Measurements from ENCODE around the gene NOX4. TPM values are rescaled to one million over a fixed set of nuclear protein-coding genes. Genes with fewer than 3 reads are reported as not detected.

Gene NOX4
- total RNA-seq, 1 experiment from 2014 or later, result 1.5 TPM

DNA sequence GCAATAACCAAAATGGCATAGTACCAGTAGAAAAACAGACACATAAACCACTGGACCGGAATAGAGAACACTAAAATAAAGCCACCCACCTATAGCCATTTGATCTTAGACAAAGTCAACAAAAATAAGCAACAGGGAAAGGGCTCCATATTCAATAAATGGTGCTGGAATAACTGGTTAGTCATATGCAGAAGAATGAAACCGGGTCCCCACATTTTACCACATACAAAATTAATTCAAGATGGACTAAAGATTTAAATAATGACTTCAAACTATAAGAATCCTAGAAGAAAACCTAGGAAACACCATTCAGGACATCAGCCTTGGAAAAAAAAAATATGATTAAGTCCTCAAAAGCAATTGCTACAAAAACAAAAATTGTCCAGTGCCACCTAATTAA, 30.1 kb upstream of the NOX4 start:
- peaks cover 12% of the 10 kb centered on the region for H3K9me3 Mint-ChIP-seq
- no peak for ATAC-seq
- no peak for DNase-seq (ENCODE audit: low spot score)
- TF ChIP-seq, protein P1, sequence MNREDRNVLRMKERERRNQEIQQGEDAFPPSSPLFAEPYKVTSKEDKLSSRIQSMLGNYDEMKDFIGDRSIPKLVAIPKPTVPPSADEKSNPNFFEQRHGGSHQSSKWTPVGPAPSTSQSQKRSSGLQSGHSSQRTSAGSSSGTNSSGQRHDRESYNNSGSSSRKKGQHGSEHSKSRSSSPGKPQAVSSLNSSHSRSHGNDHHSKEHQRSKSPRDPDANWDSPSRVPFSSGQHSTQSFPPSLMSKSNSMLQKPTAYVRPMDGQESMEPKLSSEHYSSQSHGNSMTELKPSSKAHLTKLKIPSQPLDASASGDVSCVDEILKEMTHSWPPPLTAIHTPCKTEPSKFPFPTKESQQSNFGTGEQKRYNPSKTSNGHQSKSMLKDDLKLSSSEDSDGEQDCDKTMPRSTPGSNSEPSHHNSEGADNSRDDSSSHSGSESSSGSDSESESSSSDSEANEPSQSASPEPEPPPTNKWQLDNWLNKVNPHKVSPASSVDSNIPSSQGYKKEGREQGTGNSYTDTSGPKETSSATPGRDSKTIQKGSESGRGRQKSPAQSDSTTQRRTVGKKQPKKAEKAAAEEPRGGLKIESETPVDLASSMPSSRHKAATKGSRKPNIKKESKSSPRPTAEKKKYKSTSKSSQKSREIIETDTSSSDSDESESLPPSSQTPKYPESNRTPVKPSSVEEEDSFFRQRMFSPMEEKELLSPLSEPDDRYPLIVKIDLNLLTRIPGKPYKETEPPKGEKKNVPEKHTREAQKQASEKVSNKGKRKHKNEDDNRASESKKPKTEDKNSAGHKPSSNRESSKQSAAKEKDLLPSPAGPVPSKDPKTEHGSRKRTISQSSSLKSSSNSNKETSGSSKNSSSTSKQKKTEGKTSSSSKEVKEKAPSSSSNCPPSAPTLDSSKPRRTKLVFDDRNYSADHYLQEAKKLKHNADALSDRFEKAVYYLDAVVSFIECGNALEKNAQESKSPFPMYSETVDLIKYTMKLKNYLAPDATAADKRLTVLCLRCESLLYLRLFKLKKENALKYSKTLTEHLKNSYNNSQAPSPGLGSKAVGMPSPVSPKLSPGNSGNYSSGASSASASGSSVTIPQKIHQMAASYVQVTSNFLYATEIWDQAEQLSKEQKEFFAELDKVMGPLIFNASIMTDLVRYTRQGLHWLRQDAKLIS (CRISPR knock-in tag; IDR thresholded peaks at IDR 0.05; ENCODE audit: borderline replicate concordance), result no peak
- TF ChIP-seq ATF1 (CRISPR knock-in tag; IDR thresholded peaks at IDR 0.05), result no peak
- H3K27ac Mint-ChIP-seq, result no peak overlapping the region
- no peaks in the 10 kb centered on the region for H3K4me1 Mint-ChIP-seq
- peaks cover 8% of the 10 kb centered on the region; the same call in 1 of the 2 replicates for H3K36me3 Mint-ChIP-seq
- CTCF ChIA-PET, result no interaction called here
- no peak overlapping the region for H3K4me3 Mint-ChIP-seq
- POLR2A ChIA-PET, result no interaction called here
- no peaks in the 10 kb centered on the region for H3K27me3 Mint-ChIP-seq (ENCODE audit: low read depth)

DNA sequence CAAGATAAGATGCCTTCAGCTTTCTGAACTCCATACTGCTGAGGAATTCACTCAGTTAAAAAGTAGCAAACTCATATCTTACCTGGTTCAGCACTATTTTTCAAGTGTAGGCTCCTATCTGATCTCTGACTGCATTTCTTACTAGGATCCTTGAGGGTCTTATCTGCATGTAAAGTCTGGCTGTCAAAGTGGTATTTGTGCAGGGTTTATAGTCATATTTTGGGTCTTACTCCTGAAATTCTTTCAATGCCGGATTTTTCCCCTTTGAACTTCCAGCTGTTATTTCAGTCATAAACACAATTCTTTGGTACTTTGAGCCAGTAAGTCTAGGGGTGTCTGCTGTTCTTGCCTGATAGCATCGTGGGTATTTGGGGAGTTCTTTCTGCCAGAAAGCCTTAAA, 25.3 kb upstream of the NOX4 start:
- ChIA-PET POLR2A (no interaction called here), CTCF (no interaction called here)
- H3K9me3 Mint-ChIP-seq, result peaks cover 6% of the 10 kb centered on the region
- no peak overlapping the region for H3K4me3 Mint-ChIP-seq
- no peak overlapping the region for H3K27ac Mint-ChIP-seq
- TF ChIP-seq OVOL2 (CRISPR knock-in tag; IDR thresholded peaks at IDR 0.05; ENCODE audit: borderline replicate concordance) (no peak), CREM (CRISPR knock-in tag; IDR thresholded peaks at IDR 0.05) (no peak), GABPB1 (CRISPR knock-in tag; IDR thresholded peaks at IDR 0.05) (no peak), ZNF671 (CRISPR knock-in tag; IDR thresholded peaks at IDR 0.05) (no peak), FOXJ3 (CRISPR knock-in tag; IDR thresholded peaks at IDR 0.05; ENCODE audit: borderline replicate concordance) (no peak), TEAD1 (CRISPR knock-in tag; IDR thresholded peaks at IDR 0.05) (no peak), FOXP1 (CRISPR knock-in tag; IDR thresholded peaks at IDR 0.05; ENCODE audit: borderline replicate concordance) (no peak), ATF1 (CRISPR knock-in tag; IDR thresholded peaks at IDR 0.05) (no peak), RELA (CRISPR knock-in tag; IDR thresholded peaks at IDR 0.05; ENCODE audit: borderline replicate concordance) (no peak)
- TF ChIP-seq, protein P2, sequence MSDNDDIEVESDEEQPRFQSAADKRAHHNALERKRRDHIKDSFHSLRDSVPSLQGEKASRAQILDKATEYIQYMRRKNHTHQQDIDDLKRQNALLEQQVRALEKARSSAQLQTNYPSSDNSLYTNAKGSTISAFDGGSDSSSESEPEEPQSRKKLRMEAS (CRISPR knock-in tag; IDR thresholded peaks at IDR 0.05), result no peak
- TF ChIP-seq, protein P3, sequence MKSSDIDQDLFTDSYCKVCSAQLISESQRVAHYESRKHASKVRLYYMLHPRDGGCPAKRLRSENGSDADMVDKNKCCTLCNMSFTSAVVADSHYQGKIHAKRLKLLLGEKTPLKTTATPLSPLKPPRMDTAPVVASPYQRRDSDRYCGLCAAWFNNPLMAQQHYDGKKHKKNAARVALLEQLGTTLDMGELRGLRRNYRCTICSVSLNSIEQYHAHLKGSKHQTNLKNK (CRISPR knock-in tag; IDR thresholded peaks at IDR 0.05), result no peak
- TF ChIP-seq, protein P4, sequence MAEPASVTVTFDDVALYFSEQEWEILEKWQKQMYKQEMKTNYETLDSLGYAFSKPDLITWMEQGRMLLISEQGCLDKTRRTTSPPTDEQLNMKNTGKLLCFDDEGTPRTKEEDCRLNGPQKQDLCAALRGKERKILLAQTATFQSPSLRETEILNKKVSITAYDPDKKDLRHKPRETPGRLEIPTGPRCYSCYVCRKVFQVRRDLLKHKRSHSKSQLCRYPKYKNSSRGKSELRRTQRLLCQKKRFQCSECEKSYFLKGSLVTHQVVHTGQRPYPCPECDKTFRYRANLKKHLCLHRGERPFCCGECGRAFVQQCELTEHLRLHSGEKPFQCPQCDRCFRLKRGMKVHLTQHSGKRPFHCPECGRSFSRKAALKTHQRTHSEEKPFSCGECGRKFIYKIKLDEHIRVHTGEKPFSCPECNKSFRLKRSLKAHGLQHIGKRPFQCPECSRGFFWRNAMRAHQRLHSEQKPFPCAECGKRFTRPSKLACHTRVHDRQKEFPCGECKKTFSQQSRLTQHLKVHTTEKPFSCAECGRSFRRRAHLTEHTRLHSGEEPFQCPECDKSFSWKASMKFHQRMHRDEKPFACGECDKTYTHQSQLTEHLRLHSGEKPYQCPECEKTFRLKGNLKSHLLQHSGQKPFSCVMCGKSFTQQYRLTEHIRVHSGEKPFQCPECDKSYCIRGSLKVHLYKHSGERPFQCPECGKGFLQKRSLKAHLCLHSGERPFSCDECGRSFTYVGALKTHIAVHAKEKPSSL (CRISPR knock-in tag; conservative IDR thresholded peaks at IDR 0.05), result no peak
- TF ChIP-seq, protein P5, sequence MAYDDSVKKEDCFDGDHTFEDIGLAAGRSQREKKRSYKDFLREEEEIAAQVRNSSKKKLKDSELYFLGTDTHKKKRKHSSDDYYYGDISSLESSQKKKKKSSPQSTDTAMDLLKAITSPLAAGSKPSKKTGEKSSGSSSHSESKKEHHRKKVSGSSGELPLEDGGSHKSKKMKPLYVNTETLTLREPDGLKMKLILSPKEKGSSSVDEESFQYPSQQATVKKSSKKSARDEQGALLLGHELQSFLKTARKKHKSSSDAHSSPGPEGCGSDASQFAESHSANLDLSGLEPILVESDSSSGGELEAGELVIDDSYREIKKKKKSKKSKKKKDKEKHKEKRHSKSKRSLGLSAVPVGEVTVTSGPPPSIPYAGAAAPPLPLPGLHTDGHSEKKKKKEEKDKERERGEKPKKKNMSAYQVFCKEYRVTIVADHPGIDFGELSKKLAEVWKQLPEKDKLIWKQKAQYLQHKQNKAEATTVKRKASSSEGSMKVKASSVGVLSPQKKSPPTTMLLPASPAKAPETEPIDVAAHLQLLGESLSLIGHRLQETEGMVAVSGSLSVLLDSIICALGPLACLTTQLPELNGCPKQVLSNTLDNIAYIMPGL (CRISPR knock-in tag; IDR thresholded peaks at IDR 0.05), result no peak
- peaks cover 5% of the 10 kb centered on the region; the same call in 1 of the 2 replicates for H3K36me3 Mint-ChIP-seq
- H3K27me3 Mint-ChIP-seq (ENCODE audit: low read depth), result no peaks in the 10 kb centered on the region
- no peaks in the 10 kb centered on the region for H3K4me1 Mint-ChIP-seq
- DNase-seq (ENCODE audit: low spot score), result no peak
- ATAC-seq, result no peak

DNA sequence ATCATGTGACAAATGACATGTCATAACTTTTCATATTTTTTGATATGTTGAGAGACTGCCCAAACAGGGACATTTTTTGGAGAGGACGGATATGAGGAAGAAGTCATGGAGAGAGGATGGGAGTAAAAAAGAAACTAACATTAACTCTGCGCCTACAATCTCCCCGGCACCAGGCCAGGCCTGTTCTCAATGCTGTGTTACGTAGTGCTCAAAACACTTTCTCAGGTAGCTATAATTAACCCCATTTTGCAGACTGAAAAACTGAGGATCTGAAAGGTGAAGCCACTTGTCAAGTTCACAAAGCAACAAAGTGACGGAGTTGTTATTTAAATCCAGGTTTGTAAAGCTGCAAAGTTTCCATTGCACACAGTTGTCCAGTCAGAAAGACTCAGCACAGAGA, 17.4 kb upstream of the NOX4 start:
- Mint-ChIP-seq H3K4me3 (no peak overlapping the region), H3K36me3 (no peaks in the 10 kb centered on the region), H3K27me3 (ENCODE audit: low read depth) (no peaks in the 10 kb centered on the region), H3K27ac (no peak overlapping the region), H3K9me3 (no peaks in the 10 kb centered on the region), H3K4me1 (no peaks in the 10 kb centered on the region)
- no peak for DNase-seq (ENCODE audit: low spot score)
- CTCF ChIA-PET, result interaction anchor here (1.9 kb wide), 1 partner anchor 10 kb away, joined by 7 read pairs; no protein-coding TSS in a partner anchor
- no peak for ATAC-seq
- POLR2A ChIA-PET, result no interaction called here
- no peak for TF ChIP-seq TEAD1 (CRISPR knock-in tag; IDR thresholded peaks at IDR 0.05)
- TF ChIP-seq, protein P4 (CRISPR knock-in tag; conservative IDR thresholded peaks at IDR 0.05), result no peak
- no peak for TF ChIP-seq ATF3 (CRISPR knock-in tag; conservative IDR thresholded peaks at IDR 0.05)
- TF ChIP-seq ATF2 (CRISPR knock-in tag; IDR thresholded peaks at IDR 0.05; ENCODE audit: borderline replicate concordance, low read depth), result no peak
- TF ChIP-seq, protein P2 (CRISPR knock-in tag; IDR thresholded peaks at IDR 0.05), result no peak
- TF ChIP-seq ETV6 (CRISPR knock-in tag; IDR thresholded peaks at IDR 0.05), result no peak
